Activated T-cell treated with anti-CD3 and anti-CD28 coated beads, Interleukin-2, amount 50 U/mL, for 48 hours (primary cell): ENCODE measurements around the gene LRRC61.
A peak's percentile ranks its signal among the peaks of the same experiment; 100 is the strongest.

Experiments used
- DNase-seq, 2 experiments: peaks; one replicate each; pipeline ENCODE4 v3.0.0-alpha.2; 2020

Gene LRRC61

GRCh38 chr7:150357771-150358427 lies 34.7 kb downstream of the LRRC61 start:
- DNase-seq: no peak

- DNase-seq: no peak
Measured at GRCh38 chr7:150358433-150358832, 35.3 kb downstream of the LRRC61 start.

- DNase-seq: no peak
Measured at GRCh38 chr7:150358988-150359621, 36.0 kb downstream of the LRRC61 start.

GRCh38 chr7:150359622-150360362 lies 36.6 kb downstream of the LRRC61 start:
- no peak for DNase-seq

GRCh38 chr7:150360363-150361058 lies 37.4 kb downstream of the LRRC61 start:
- no peak for DNase-seq

GRCh38 chr7:150361402-150361801 lies 38.2 kb downstream of the LRRC61 start:
- no peak for DNase-seq

- no peak for DNase-seq
Measured at GRCh38 chr7:150361807-150362621, 38.9 kb downstream of the LRRC61 start.

GRCh38 chr7:150363370-150363769 lies 40.2 kb downstream of the LRRC61 start:
- no peak for DNase-seq

GRCh38 chr7:150363872-150364271 lies 40.7 kb downstream of the LRRC61 start:
- no peak for DNase-seq

- no peak for DNase-seq
Measured at GRCh38 chr7:150365194-150365593, 42.0 kb downstream of the LRRC61 start.

- DNase-seq: no peak
Measured at GRCh38 chr7:150365673-150366398, 42.7 kb downstream of the LRRC61 start.

- no peak for DNase-seq
Measured at GRCh38 chr7:150367677-150368095, 44.5 kb downstream of the LRRC61 start.

- DNase-seq: peak; percentile 86 to 88
Measured at GRCh38 chr7:150368096-150368883, 45.1 kb downstream of the LRRC61 start, which contains the start of gene REPIN1. TSS of gene REPIN1 (plus strand) at chr7:150368822. CDS start at chr7:150369712, 890 bp downstream.

GRCh38 chr7:150368884-150369747 lies 46.0 kb downstream of the LRRC61 start:
- peak; percentile 51 to 56 for DNase-seq

GRCh38 chr7:150369748-150370501 lies 46.8 kb downstream of the LRRC61 start:
- DNase-seq: no peak

- DNase-seq: no peak
Measured at GRCh38 chr7:150370612-150371071, 47.5 kb downstream of the LRRC61 start.

- no peak for DNase-seq
Measured at GRCh38 chr7:150371131-150371995, 48.2 kb downstream of the LRRC61 start.

GRCh38 chr7:150371996-150372270 lies 48.8 kb downstream of the LRRC61 start:
- DNase-seq: no peak
